Measurements from ENCODE around the gene MR1.
"Not testable (repeated sequence)": the region's sequence is repeated elsewhere in the genome, so short reads cannot be mapped to it uniquely, and the experiment has no call there.

The MR1 gene

GRCh38 chr1:181032535-181032934, 1.2 kb upstream of the MR1 start:
- no peak for DNase-seq (ENCODE audit: low spot score)

DNA sequence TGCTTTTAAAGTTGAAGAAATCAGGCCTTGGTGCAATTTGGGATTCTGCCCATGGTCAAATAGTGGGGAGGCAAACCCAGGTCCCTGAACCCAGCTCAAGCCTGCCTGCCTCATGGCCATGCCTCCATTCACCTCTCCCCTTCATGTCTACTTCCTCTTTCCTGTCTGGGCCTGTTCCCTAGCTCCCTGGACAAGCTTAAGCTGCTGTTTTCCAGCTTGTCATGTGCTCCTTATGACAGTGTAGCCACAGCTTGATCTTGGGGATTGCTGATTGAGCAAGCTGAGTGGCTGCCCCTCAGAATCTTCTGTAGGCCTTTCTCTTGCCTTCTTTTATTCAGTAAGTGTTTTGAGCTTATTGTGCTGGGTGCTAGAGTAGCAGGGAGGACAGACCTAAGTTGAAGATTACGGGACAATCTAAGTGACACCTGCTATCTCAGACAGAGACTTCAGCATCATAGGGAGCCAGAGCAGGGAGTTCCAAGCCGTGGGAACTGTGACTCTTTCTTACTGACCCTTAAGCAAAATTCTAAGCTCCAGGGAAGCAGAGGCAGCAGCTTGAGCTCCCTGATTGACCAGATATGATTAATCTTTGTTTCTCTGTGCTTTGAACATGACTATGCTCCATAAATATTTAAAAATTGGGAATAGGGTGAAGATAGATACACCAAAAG, 520 bp upstream of the MR1 start:
- peak; percentile 32 for DNase-seq (ENCODE audit: low spot score)

DNA sequence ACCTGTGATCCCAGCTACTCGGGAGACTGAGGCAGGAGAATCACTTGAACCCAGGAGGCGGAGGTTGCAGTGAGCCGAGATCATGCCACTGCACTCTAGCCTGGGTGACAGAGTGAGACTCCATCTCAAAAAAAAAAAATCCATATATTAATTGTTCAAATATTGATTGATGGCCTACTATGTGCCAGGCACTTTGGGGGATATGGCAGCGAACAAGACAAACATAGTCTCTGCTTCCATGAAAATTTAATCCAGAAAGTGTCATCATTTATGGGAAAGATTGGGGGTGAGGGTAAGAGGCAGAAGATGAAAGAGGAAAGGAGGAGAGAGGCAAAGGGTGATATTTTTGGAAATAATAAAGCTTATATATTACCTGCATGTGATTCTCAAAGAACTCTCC, 1.4 kb downstream of the MR1 start:
- not testable (repeated sequence) for DNase-seq (ENCODE audit: low spot score)

DNA sequence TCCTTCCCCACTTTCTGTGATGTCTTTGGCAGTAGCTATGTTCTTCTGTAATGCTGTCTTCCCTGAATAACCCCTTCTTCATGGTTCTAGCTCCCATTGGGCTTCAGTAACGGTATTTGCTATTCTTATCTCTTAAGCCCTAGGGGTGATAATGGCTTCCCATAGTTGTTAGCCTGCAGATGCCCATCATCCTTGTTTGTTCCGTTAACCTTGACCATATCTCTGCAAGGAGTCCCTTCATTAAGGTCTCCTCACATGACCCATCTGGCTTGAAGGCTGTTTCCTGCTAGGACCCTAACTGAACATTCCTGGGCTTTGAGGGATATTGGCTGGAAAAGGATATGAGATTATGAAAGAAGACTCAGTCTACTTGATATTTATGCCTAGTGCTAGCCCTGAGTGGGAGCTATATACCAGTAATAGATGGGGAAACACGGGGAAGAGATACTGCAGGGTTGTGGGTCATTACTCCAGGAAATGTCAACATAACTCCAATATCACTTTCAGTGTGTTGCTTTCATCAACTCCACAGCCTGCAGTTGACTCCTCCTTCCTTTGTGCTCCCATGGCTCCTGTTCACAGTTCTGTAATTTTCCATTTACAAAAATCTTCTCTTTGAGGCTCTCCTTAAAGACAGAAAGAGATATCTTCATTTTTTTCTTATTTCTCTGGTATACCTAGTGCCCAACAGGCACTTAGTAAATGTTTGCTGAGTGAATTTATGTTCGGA, 2.5 kb downstream of the MR1 start:
- DNase-seq (ENCODE audit: low spot score), result no peak

- no peak for DNase-seq (ENCODE audit: low spot score)
Measured at GRCh38 chr1:181037386-181037785, 3.6 kb downstream of the MR1 start.

DNA sequence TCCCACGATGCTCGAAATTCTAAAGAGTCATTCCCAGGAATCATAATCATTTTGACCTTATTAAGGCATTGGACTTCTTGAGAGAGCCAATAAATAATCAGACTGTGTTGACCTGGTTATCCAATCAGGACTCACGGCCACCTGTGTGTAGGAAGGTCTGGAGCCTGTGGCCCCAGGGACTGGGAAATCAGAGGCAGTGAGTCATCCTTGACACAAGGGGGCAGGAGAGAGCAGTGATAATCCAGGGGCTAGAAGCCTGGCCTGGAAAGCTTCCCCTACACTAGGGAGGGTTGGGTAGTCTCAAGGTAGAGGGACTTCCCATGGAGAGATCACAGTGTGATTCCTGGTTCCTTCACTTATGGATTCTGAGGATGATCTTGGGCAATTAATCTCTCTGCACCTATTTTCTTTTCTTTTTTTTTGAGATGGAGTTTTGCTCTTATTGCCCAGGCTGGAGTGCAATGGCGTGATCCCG, 4.7 kb downstream of the MR1 start:
- DNase-seq (ENCODE audit: low spot score), result peak; percentile 77

DNA sequence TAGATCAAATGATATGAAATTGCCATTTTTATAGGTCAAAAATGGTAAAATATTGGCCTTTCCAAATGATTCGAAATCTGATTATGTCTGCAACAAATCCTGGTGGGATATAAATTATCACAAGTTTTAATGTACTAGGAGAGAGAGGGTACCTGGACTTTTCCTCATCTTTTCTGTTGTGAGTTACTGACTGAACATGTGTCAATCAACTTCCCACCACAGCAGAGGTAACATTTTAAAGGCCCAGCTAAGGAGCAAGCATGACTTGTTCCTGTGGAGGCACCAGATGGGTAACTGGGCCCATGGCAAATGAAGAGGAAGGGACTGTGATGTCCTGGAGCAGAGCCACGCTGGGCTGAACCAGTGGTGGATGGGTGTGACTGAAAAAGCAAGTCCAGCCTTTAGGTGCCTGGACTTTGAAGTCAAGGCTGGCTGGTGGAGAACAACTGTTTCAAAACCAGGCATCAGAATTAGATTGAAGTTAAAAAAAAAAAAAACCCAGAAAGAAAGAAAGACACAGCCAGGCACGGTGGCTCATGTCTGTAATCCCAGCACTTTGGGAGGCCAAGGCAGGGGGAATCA, 6.6 kb downstream of the MR1 start:
- no peak for DNase-seq (ENCODE audit: low spot score)

DNA sequence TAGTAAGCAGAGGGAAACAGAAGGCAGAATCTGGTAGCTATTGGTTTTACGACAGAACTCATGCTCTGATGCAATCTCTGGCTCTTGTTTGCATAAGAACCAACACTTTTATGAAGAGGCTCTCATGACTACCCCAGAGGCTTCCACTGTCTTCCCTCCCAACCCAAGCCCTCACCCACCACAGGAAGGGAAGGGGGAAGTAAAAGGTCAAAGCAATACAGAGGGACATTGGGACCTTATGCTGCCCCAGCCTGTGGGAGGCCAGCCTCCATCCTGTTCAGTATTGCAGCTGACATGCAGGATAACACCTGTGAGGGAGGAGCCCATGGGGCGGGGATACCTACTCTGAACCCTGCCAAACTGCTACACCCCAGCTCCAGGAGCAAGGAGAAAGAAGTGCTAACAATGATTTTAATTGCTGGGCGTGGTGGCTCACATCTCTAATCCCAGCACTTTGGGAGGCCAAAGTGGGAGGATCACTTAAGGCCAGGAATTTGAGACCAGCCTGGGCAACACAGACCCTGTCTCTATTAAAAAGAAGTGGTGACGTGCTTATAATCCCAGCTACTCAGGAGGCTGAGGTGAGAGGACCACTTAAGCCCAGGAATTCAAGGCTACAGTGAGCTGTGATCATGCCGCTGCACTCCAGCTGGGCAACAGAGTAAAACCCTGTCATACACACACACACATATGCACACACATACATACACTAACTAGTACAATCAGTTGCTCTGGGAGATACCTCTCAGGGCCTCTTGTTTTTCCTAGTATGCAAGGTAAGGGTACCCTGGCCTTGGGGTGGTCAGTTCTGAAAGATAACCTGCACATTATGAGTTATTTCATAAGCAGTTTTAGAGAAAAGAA, 9.5 kb downstream of the MR1 start:
- no peak for DNase-seq (ENCODE audit: low spot score)

GRCh38 chr1:181044449-181044966, 10.7 kb downstream of the MR1 start:
- DNase-seq (ENCODE audit: low spot score), result no peak

- DNase-seq (ENCODE audit: low spot score), result not testable (repeated sequence)
Measured at GRCh38 chr1:181045946-181046345, 12.2 kb downstream of the MR1 start.

DNA sequence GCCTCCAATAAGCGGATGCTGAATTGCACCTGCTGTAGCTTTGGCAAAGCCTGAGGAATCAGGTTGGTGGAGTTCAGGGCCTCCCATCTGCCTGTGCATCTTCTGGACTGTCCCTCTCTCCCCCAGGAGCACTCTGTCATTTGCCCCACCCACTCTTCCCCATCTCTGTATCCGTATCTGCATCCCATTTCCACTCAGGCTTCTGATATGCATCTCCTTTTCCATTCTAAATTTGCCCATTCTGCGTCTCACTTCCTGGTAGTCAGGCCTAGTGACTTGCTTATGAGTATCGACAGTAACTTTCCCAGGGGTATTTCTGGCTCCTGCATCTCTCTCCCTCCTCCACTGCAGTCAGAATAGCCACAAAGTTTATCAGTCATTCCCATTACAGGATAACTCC, 15.6 kb downstream of the MR1 start:
- no peak for DNase-seq (ENCODE audit: low spot score)

DNA sequence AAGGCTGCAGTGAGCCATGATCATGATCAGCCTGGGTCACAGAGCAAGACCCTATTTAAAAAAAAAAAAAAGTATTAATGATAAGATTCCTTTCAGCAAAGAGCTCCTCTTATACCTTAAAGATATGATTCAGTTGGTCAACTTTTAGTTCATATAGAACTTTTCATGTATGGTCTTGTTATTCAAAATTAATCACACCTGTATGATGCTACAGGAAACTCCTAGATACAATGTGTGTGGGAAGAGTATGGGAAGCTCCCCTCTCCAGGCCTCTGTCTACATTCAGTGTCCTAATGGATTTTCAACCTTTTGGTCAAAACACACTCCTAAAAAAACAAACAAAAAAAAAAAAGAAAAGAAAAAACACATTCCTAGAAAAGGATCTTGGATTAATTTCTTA, 17.1 kb downstream of the MR1 start:
- no peak for DNase-seq (ENCODE audit: low spot score)

DNA sequence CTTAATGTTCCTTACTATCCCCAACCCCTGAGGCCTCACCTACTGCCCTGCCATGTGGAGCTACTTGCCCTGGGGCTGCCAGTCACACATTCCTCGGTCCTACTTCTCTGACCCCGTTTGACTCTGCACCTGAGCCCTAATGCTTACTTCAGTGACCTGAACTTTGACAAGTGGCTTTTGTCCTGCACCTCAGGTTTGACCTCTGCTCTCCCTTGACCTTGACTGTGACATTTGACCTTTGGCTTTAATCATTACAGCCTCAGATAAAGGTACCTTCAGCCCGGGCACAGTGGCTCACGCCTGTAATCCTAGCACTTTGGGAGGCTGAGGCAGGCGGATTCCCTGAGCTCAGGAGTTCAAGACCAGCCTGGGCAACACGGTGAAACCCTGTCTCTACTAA, 22.8 kb downstream of the MR1 start:
- no peak for DNase-seq (ENCODE audit: low spot score)

- no peak for DNase-seq (ENCODE audit: low spot score)
Measured at GRCh38 chr1:181057079-181057478, 23.3 kb downstream of the MR1 start.

GRCh38 chr1:181059435-181059834, 25.7 kb downstream of the MR1 start:
- no peak for DNase-seq (ENCODE audit: low spot score)

DNA sequence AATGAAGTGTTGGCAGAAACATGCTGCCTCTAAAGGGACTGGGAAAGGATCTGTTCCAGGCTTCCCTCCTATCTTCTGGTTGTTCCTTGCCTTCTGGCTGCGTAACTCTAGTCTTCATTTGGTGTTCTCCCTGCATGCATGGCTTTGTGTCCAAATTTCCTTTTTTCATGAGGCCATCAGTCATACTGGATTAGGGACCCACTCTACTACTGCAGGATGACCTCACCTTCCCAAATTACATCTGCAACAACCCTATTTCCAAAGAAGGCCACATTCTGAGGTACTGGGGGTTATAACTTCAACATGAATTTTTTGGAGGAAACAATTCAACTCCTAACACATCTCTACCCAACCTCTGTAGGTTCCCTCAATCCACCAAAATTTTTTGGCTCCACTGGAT, 26.3 kb downstream of the MR1 start:
- DNase-seq (ENCODE audit: low spot score), result no peak

- not testable (repeated sequence) for DNase-seq (ENCODE audit: low spot score)
Measured at GRCh38 chr1:181060947-181061346, 27.2 kb downstream of the MR1 start.

GRCh38 chr1:181061487-181061886, 27.7 kb downstream of the MR1 start:
- DNase-seq (ENCODE audit: low spot score), result no peak

DNA sequence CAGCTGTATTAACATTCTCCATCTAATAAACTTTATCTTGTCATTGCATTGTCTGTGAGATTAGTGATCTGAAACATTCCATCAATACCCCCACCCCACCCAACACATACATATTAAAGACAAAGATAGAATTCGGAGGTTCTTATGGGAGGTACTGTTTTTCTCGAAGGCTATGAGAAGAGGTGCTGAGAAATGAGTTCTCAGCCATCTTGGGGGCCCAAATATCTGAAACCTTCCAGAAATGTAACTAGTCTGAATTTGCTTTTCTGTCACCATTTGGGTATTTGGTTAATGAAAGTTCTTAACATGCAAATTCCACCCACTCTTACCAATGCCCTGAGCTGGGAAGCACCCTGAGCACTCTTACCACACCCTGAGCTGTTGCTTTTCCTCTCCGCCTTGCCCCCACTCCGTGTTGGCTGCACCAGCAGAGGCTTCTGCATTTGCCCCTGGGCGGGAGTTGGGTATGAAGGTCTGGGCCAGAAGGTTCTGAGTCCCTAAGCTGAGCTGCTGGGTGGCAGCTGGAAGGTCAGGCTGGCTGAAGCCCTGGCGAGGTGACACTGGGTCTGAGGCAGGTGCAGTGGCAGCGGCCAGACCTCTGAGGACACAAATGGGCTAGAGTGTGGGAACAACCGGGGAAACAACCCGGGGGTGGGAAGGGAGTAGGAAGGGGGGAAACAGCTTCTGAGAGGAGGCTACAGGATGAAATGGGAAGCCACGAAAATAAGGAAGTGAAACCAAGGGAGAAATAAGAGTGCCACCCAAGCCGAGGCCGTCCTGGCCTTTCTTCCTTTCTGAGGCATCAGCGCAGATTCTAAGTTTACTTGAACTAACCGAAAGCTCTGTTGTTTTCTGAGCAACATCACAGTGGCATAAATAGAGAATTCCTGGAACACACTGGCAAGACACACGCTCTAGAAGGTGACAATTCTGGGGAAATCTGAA, 28.4 kb downstream of the MR1 start:
- DNase-seq (ENCODE audit: low spot score), result no peak

GRCh38 chr1:181062836-181063428, 29.1 kb downstream of the MR1 start:
- DNase-seq (ENCODE audit: low spot score), result peak; percentile 68
